Subcutaneous abdominal adipose tissue (tissue), 5 donors: Measurements from ENCODE around the gene MAP3K2.
A peak's percentile ranks its signal among the peaks of the same experiment; 100 is the strongest.

Experiments
- H3K27ac ChIP-seq: one replicate; pipeline ENCODE4 v1.7.0; 2013; ENCODE audit warnings: low read depth, mild to moderate bottlenecking, inconsistent platforms, low read length, moderate library complexity
- H3K27me3 ChIP-seq, 5 donors: one replicate each; pipeline ENCODE4 v1.7.0; 2013; ENCODE audit warnings: low read length in 5 of 5, inconsistent platforms in 1 of 5; ENCODE audit not compliant: control insufficient read depth in 5 of 5, insufficient read depth in 4 of 5
- H3K36me3 ChIP-seq, 5 donors: one replicate each; pipeline ENCODE4 v1.7.0; 2013; ENCODE audit warnings: low read length in 5 of 5; ENCODE audit not compliant: control insufficient read depth in 5 of 5, insufficient read depth in 5 of 5
- H3K4me1 ChIP-seq, 5 donors: one replicate each; pipeline ENCODE4 v1.7.0; 2013; ENCODE audit warnings: low read length in 5 of 5, mild to moderate bottlenecking in 3 of 5, moderate library complexity in 1 of 5; ENCODE audit not compliant: control insufficient read depth in 5 of 5, insufficient read depth in 5 of 5
- H3K4me3 ChIP-seq, 5 donors: one replicate each; pipeline ENCODE4 v1.7.0; 2013; ENCODE audit warnings: low read length in 5 of 5, low read depth in 1 of 5
- H3K9ac ChIP-seq, 5 donors: one replicate each; pipeline ENCODE4 v1.7.0; 2013; ENCODE audit warnings: low read length in 5 of 5, mild to moderate bottlenecking in 4 of 5, moderate library complexity in 3 of 5
- H3K9me3 ChIP-seq, 5 donors: one replicate each; pipeline ENCODE4 v1.7.0; 2013; ENCODE audit warnings: low read length in 5 of 5; ENCODE audit not compliant: control insufficient read depth in 5 of 5
- donor health status: healthy.
- donor health status: healthy.
- donor health status: healthy.
- donor health status: healthy.
- donor health status: healthy.

The MAP3K2 gene

DNA sequence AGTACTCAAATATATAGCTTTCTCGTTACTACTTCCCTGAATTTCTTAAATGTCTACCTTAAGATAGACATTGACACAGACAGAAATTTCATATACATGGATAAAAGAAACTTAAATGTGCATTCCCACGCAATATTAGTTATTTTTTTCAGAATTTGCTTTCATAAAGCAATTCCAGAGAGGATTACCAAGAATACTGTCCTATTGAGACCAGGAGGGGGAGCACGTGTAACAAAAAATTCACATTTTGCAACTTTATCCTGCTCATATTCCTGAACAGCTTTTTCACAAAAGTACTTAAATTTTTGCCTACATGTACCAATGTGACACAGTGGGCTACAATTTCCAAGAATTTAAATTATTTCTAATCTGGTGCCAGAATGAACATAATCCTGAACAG is 63.1 kb downstream of the MAP3K2 start:
- H3K9me3 ChIP-seq: no peaks in the 10 kb centered on the region
- no peak overlapping the region for H3K9ac ChIP-seq
- H3K4me3 ChIP-seq: no peak overlapping the region
- H3K4me1 ChIP-seq: peaks cover 0 to 17% (median 7%) of the 10 kb centered on the region in 5 donors
- no peaks in the 10 kb centered on the region for H3K27me3 ChIP-seq
- H3K36me3 ChIP-seq: peaks cover 32 to 52% (median 44%) of the 10 kb centered on the region in 5 donors
- H3K27ac ChIP-seq: no peak overlapping the region

DNA sequence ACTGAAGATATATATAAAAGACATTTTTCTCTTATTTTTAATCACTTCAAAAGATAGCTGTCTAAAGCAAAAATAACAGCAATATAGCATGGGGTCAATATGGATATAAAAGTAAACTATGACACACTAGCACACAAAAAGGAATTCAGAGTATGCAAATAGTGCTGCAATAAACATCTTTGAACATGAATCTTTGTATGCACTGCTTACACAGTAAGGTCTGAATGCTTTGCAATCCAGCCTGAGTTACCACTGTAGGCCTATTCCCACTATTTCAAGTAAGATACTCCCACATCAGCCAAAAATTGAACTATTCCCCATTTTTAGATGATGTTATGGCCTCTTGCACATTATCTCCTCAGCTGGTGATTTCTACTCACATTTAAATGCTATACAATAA is 66.5 kb downstream of the MAP3K2 start:
- peaks cover 0 to 17% (median 7%) of the 10 kb centered on the region in 5 donors for H3K4me1 ChIP-seq
- H3K9me3 ChIP-seq: no peaks in the 10 kb centered on the region
- no peaks in the 10 kb centered on the region for H3K27me3 ChIP-seq
- H3K36me3 ChIP-seq: peaks cover 38 to 68% (median 54%) of the 10 kb centered on the region in 5 donors
- H3K4me3 ChIP-seq: no peak overlapping the region
- H3K27ac ChIP-seq: peak overlapping the region; percentile 51
- no peak overlapping the region for H3K9ac ChIP-seq

DNA sequence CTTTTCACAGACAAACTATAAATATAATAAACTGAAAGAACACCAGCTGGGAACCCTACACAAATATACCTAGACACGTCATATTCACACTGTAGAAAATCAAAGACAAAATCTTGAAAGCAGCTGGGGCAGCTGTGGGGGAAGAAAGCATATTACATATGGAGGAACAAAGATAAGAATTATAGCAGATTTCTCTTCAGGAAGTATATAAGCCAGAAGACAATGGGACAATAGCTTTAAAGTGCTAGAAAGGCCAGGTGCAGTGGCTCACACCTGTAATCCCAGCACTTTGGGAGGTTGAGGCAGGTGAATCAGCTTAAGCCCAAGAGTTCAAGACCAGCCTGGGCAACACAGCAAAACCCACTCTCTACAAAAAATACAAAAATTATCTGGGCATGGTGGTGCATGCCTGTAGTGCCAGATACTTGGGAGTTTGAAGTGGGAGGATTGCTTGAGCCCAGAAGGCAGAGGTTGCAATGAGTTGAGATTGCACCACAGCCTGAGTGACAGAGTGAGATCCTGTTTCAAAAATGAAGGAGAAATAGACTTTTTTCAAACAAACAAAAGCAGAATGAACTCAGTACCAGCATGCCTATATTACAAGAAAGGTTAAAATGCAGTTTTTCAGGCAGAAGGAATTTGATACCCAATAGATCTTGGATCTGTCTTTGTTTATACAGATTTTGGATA is 67.0 kb downstream of the MAP3K2 start:
- H3K27me3 ChIP-seq: no peaks in the 10 kb centered on the region
- H3K4me3 ChIP-seq: no peak overlapping the region
- H3K27ac ChIP-seq: peak overlapping the region; percentile 51
- peaks cover 0 to 17% (median 7%) of the 10 kb centered on the region in 5 donors for H3K4me1 ChIP-seq
- no peaks in the 10 kb centered on the region for H3K9me3 ChIP-seq
- H3K9ac ChIP-seq: no peak overlapping the region
- peaks cover 35 to 69% (median 59%) of the 10 kb centered on the region in 5 donors for H3K36me3 ChIP-seq

DNA sequence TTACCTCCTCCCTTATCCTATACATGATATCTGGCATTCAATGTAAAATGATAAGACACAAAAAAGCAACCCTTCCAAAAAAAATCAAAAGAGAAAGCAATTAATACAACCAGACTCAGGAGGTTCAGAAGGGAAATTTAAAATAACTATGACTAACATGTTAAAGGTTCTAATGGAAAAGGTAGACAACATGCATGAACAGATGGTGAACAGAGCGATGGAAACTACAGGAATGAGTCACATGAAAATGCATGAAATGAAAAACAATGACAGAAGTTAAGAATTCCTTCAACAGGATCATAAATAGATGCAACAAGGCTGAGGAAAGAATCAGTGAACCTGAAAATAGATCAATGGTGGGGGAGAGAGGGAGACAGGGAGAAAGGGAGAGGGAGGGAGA is 67.7 kb downstream of the MAP3K2 start:
- H3K4me1 ChIP-seq: peaks cover 0 to 17% (median 7%) of the 10 kb centered on the region in 5 donors
- H3K36me3 ChIP-seq: peaks cover 37 to 70% (median 60%) of the 10 kb centered on the region in 5 donors
- no peaks in the 10 kb centered on the region for H3K9me3 ChIP-seq
- H3K27ac ChIP-seq: no peak overlapping the region
- H3K4me3 ChIP-seq: no peak overlapping the region
- no peak overlapping the region for H3K9ac ChIP-seq
- no peaks in the 10 kb centered on the region for H3K27me3 ChIP-seq

DNA sequence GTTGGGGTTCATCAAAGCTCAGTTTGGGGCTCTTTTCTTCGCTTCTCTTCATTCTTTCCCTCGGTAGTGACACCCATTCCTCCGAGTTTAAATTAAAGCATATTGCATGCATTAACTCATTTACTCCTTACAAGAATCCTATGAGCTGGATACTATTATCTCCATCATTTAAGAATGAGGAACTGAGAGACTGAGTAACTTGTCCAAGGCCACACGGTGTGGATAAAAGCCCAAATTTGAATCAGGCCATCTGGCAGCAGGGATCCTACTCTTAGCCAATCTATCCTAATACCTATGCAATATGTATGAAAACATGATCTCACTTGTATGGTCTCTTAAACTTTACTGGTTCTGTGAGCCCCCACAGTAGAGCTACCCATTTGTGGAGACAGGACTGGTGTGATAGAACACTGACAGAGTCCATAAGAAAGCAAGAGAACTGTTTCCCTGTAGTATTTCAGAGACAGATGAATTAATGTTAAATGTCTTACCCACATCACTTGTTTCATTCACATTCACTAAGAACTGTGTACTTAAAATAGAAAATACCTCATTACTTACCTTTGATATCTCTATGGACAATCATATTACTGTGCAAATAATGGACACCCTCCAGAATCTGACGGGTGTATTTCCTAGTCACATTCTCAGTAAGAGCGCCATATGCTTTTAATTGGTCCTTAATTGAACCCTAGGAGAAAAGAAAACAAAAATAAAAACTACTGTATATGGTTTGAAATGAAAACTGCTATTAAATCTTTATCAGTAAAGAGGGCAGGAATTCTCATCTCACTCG is 73.4 kb downstream of the MAP3K2 start:
- peaks cover 55 to 88% (median 78%) of the 10 kb centered on the region in 5 donors for H3K36me3 ChIP-seq
- no peak overlapping the region for H3K4me3 ChIP-seq

DNA sequence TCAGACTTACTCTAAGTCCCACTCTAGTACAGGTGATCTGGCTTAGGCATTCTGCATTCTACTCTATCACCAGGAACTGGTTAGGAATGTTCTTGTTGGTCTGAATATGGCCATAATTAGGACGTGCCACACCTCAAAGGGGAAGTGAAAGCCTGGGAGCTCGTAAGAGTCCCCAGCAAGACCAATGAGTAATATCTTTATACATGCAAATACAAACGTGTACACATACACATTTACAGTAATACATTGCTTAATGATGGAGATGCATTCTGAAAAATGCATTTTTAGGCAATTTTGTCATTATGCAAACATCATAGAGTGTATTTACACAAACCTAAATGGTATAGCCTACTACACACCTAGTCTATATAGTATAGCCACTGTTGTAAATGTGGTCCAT is 74.4 kb downstream of the MAP3K2 start:
- no peak overlapping the region for H3K27ac ChIP-seq

More for the DNA sequence above, 73.4 kb downstream of the MAP3K2 start:
- no peak overlapping the region for H3K9ac ChIP-seq
- no peaks in the 10 kb centered on the region for H3K27me3 ChIP-seq
- no peaks in the 10 kb centered on the region for H3K9me3 ChIP-seq
- H3K27ac ChIP-seq: no peak overlapping the region
- H3K4me1 ChIP-seq: no peaks in the 10 kb centered on the region

DNA sequence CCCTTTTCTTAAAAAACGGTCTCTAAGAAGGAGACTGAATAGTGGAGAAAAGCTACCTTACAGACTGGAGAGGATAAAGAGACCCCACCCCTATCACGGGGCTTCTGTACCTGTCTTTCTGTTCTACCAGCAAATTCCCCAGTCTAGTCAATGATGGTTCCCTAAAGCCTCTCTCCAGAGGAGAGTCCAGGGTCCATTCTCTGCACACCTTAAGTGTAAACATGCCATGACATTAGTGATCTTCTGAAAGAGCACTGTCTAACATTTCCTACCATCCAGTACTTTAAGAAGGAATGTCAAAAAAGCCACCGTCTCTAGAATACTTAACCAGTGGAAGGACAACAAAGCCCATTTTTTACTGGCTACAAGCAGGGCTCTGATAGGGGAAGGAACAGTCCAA is 76.8 kb downstream of the MAP3K2 start:
- H3K4me3 ChIP-seq: no peak overlapping the region
- H3K36me3 ChIP-seq: peaks cover 56 to 86% (median 74%) of the 10 kb centered on the region in 5 donors
- no peak overlapping the region for H3K27ac ChIP-seq
- H3K4me1 ChIP-seq: peaks cover 0 to 4% (median 0%) of the 10 kb centered on the region in 5 donors
- no peaks in the 10 kb centered on the region for H3K9me3 ChIP-seq
- no peaks in the 10 kb centered on the region for H3K27me3 ChIP-seq
- H3K9ac ChIP-seq: no peak overlapping the region

More for the DNA sequence above, 74.4 kb downstream of the MAP3K2 start:
- H3K4me1 ChIP-seq: no peaks in the 10 kb centered on the region
- H3K9ac ChIP-seq: no peak overlapping the region
- H3K36me3 ChIP-seq: peaks cover 63 to 87% (median 74%) of the 10 kb centered on the region in 5 donors
- no peaks in the 10 kb centered on the region for H3K9me3 ChIP-seq
- no peak overlapping the region for H3K4me3 ChIP-seq
- no peaks in the 10 kb centered on the region for H3K27me3 ChIP-seq

DNA sequence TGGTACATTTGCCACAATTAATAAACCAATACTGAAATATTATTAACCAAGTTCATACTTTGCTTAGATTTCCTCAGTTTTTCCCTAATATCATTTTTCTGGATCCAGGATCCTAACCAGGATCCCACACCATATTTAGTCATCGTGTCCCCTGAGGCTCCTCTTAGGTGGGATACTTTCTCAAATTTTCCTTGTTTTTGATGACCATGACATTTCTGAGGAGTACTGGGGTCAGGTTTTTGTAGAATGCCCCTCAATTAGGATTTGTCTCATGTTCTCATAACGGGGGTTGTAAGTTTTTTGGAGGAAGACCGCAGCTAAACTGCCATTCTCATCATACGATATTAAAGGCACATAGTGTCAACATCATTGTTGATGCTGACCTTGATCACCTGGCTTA is 78.3 kb downstream of the MAP3K2 start:
- Histone ChIP-seq H3K36me3 (peaks cover 43 to 76% (median 67%) of the 10 kb centered on the region in 5 donors), H3K4me1 (peaks cover 0 to 6% (median 0%) of the 10 kb centered on the region in 5 donors), H3K9ac (no peak overlapping the region), H3K4me3 (no peak overlapping the region), H3K27ac (no peak overlapping the region), H3K9me3 (no peaks in the 10 kb centered on the region), H3K27me3 (no peaks in the 10 kb centered on the region)

DNA sequence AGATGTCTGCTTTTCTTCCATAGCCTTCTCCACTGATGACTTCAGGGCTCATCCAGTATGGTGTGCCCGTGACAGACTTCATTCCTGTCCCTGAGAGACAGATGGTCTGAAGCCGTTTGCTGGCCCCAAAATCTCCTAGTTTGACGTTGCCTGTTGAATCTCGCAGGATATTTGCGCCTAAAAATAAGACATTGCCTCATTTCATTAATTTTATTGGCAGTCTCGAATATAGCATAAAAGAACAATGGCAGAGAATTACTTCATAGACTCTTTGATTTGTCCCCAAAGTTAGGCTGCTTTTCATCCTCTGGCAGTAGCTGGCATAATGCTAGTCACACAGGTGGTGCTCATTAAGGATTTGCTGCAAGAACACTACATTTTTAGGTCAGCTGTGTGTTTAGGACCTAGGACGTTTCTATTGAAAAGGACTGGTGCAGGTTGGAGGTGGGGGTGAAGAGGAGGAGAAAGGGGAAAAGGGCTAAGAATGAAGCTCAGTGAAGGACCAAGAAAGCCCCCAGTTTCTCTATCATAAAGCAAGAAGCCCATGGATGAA is 79.1 kb downstream of the MAP3K2 start:
- Histone ChIP-seq H3K9ac (no peak overlapping the region), H3K4me1 (peaks cover 0 to 6% (median 0%) of the 10 kb centered on the region in 5 donors), H3K9me3 (no peaks in the 10 kb centered on the region), H3K36me3 (peaks cover 35 to 68% (median 59%) of the 10 kb centered on the region in 5 donors), H3K27me3 (no peaks in the 10 kb centered on the region), H3K27ac (no peak overlapping the region), H3K4me3 (no peak overlapping the region)
